Naive thymus-derived CD8-positive, alpha-beta T cell (primary cell): ENCODE results near the gene GAREM1. TPM values are rescaled to one million over a fixed set of nuclear protein-coding genes. Genes with fewer than 3 reads are reported as not detected.
"Not testable (repeated sequence)": the region's sequence is repeated elsewhere in the genome, so short reads cannot be mapped to it uniquely, and the experiment has no call there.

ENCODE experiments used
- ATAC-seq, 2 donors: fragments of 150-1000 bp; cut with Tn5 transposase in 1 of 2; sonication (Bioruptor Pico), chemical (Tn5 transposase) in 1 of 2; 1 replicate in 1 of 2; 2 replicates in 1 of 2; pipeline ENCODE4 v1.10.0; 2021; ENCODE audit warnings: mild to moderate bottlenecking in 2 of 2, moderate library complexity in 2 of 2
- POLR2A ChIA-PET: fragments of 350-600 bp; sonication (Branson Sonifier 250); formaldehyde crosslinking; loops from one replicate; lab custom pipeline; 2021; ENCODE audit warnings: antibody characterized with exemption; lab: Charles Lee
- DNase-seq, 10 donors: peaks; one replicate each; pipeline versions ENCODE4 v3.0.0 to v3.0.0-alpha.2; 2020 to 2022
- H3K27ac Mint-ChIP-seq, 10 donors: one replicate each; pipeline ENCODE4 v1.8.0; 2020 to 2022; ENCODE audit warnings: mild to moderate bottlenecking in 10 of 10, mixed read lengths in 10 of 10, moderate library complexity in 4 of 10, inconsistent platforms in 1 of 10
- H3K27me3 Mint-ChIP-seq, 5 donors: one replicate each; pipeline ENCODE4 v1.8.0; 2021 to 2022; ENCODE audit warnings: mixed read lengths in 5 of 5
- H3K36me3 Mint-ChIP-seq, 3 donors: one replicate each; pipeline ENCODE4 v1.8.0; 2020 to 2022; ENCODE audit warnings: mixed read lengths in 3 of 3, mild to moderate bottlenecking in 2 of 3, inconsistent platforms in 1 of 3
- H3K4me1 Mint-ChIP-seq, 4 donors: one replicate each; pipeline ENCODE4 v1.8.0; 2021 to 2022; ENCODE audit warnings: mixed read lengths in 4 of 4
- H3K4me3 Mint-ChIP-seq, 10 donors: one replicate each; pipeline ENCODE4 v1.8.0; 2020 to 2022; ENCODE audit warnings: mild to moderate bottlenecking in 10 of 10, mixed read lengths in 10 of 10, moderate library complexity in 6 of 10, inconsistent platforms in 1 of 10
- H3K9me3 Mint-ChIP-seq, 9 donors: one replicate each; pipeline ENCODE4 v1.8.0; 2020 to 2022; ENCODE audit warnings: mixed read lengths in 9 of 9, mild to moderate bottlenecking in 3 of 9, inconsistent platforms in 1 of 9, moderate library complexity in 1 of 9
- polyA plus RNA-seq, 3 donors: library from polyadenylated mRNA; unstranded; fragments of 300-500 nt; fragmentation: Illumina TruSeq; gene quantifications; one replicate each; pipeline ENCODE4 v1.2.3, GENCODE V29; 2021
- total RNA-seq, 8 experiments: library from RNA in 2 of 8; stranded (reverse) in 2 of 8; gene quantifications; one replicate each; pipeline ENCODE4 v1.2.3 and lab custom pipeline; 2021 to 2026

GAREM1 gene
- total RNA-seq (1 to 10 TPM in 1 of 2 experiments, under 1 TPM in 1; 0.42 to 1.2 TPM), polyA plus RNA-seq (1 to 10 TPM in 1 of 3 donors, under 1 TPM in 1, not detected in 1; 0.36 to 2.3 TPM), total RNA-seq (lab: John Stamatoyannopoulos, UW) (0 to 1.2 (median 0.47) reads per million in 6 experiments)

- DNase-seq (peak; percentile 62 to 90 (median 77)), ATAC-seq (peak; percentile 89 to 91)
- no peaks in the 10 kb centered on the region for H3K36me3 Mint-ChIP-seq
- H3K4me1 Mint-ChIP-seq = peaks cover 17 to 31% (median 29%) of the 10 kb centered on the region in 4 donors
- POLR2A ChIA-PET = interaction anchor here (1.0 kb wide), 1 partner anchor 452 kb away, joined by 7 read pairs; the partner anchor contains the start of gene RNF125
- H3K4me3 Mint-ChIP-seq = peak within 1 kb of the TSS; percentile 76 to 94 (median 88)
- peak within 1 kb of the TSS; percentile 15 to 92 (median 78) for H3K27ac Mint-ChIP-seq
- no peaks in the 10 kb centered on the region for H3K9me3 Mint-ChIP-seq
- peaks cover 14 to 53% (median 27%) of the 10 kb centered on the region in 5 donors for H3K27me3 Mint-ChIP-seq
These were observed at the start of gene GAREM1 for GRCh38 chr18:32470714-32471633. Gene GAREM1, minus strand, starts transcription at chr18:32470882. Its CDS starts 454 bp downstream, at chr18:32470428.

GRCh38 chr18:32511147-32511546, 40.5 kb upstream of the GAREM1 start:
- Mint-ChIP-seq H3K36me3 (peaks cover 0 to 10% (median 0%) of the 10 kb centered on the region in 3 donors), H3K27me3 (peaks cover 2 to 21% (median 8%) of the 10 kb centered on the region in 5 donors), H3K4me3 (no peak overlapping the region), H3K4me1 (no peaks in the 10 kb centered on the region), H3K9me3 (peaks cover 0 to 2% (median 0%) of the 10 kb centered on the region in 9 donors), H3K27ac (peak overlapping the region in 1 of 10 donors; percentile 9)
- ATAC-seq (no peak), DNase-seq (no peak)
- POLR2A ChIA-PET = no interaction called here

DNA sequence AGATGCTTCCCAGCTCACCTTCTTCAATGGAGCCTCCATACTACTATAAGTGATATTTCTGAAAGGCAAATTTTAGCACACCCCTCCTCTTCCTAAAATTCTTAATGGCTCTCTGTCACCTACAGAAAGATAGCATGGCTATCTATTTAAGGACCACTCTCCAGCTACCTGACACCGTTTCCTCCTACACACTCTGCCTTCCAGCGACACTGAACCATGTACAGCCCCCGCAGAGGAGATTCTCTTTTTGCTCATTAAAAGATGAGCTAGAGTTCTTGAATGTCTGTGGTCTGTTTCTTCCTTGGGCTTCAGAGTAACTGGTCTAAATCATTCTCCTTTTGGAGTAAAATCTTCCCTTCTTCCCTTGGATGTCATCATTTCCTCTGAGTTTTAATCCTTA, 38.4 kb upstream of the GAREM1 start:
- peaks cover 0 to 2% (median 0%) of the 10 kb centered on the region in 9 donors for H3K9me3 Mint-ChIP-seq
- POLR2A ChIA-PET = no interaction called here
- no peak overlapping the region for H3K4me3 Mint-ChIP-seq
- H3K4me1 Mint-ChIP-seq = no peaks in the 10 kb centered on the region
- H3K27ac Mint-ChIP-seq = no peak overlapping the region
- ATAC-seq (no peak), DNase-seq (no peak)
- H3K27me3 Mint-ChIP-seq = peaks cover 2 to 16% (median 8%) of the 10 kb centered on the region in 5 donors
- H3K36me3 Mint-ChIP-seq = peaks cover 0 to 10% (median 0%) of the 10 kb centered on the region in 3 donors

- DNase-seq (no peak), ATAC-seq (no peak)
- Mint-ChIP-seq H3K27ac (no peak overlapping the region), H3K36me3 (peaks cover 0 to 10% (median 2%) of the 10 kb centered on the region in 3 donors), H3K9me3 (peaks cover 0 to 3% (median 0%) of the 10 kb centered on the region in 9 donors), H3K4me1 (no peaks in the 10 kb centered on the region), H3K27me3 (peaks cover 4 to 32% (median 8%) of the 10 kb centered on the region in 5 donors), H3K4me3 (no peak overlapping the region)
- POLR2A ChIA-PET = interaction anchor here (0.6 kb wide), 1 partner anchor 791 kb away, joined by 8 read pairs; no protein-coding TSS in a partner anchor
These were observed 36.4 kb upstream of the GAREM1 start for GRCh38 chr18:32507093-32507492.

DNA sequence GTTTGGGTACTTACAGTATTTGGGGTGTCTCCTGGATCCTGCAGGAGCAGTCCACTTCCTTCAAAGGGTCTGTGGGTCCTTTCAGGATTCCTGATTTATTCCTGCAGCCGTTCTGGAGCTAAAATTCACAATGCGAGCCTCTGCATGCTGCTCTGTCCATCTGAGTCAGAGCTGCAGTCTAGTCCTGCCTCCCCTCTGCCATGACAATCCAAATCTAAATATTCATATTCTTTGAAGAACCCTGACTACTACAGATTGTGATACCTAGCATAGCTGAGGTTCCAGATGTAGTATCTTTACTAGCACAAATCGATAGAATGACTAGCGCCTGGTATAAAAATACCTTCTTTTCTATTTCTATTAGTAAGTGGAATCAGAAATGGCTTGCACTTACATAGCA, 31.3 kb upstream of the GAREM1 start:
- Mint-ChIP-seq H3K9me3 (peaks cover 0 to 14% (median 0%) of the 10 kb centered on the region in 9 donors), H3K4me3 (no peak overlapping the region), H3K4me1 (no peaks in the 10 kb centered on the region), H3K27me3 (peaks cover 23 to 69% (median 32%) of the 10 kb centered on the region in 5 donors), H3K36me3 (peaks cover 0 to 2% (median 0%) of the 10 kb centered on the region in 3 donors), H3K27ac (no peak overlapping the region)
- no peak for ATAC-seq
- DNase-seq = no peak
- POLR2A ChIA-PET = no interaction called here

DNA sequence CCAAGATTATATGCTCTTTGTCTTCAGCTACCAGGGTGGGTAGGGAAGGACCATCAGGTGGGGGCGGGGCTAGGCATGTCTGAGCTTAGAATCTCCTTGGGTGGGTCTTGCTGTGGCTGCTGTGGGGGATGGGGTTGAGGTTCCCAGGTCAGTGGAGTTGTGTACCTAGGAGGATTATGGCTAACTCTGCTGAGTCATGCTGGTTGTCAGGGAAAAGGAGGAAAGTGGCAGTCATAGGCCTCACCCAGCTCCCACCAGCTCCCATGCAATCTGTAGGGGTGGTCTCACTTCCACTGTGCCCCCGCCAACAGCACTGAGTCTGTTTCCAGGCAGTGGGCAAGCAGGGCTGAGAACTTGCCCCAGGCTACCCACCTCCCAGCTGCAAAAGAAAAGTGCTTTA, 30.6 kb upstream of the GAREM1 start:
- ATAC-seq = not testable (repeated sequence)

DNA sequence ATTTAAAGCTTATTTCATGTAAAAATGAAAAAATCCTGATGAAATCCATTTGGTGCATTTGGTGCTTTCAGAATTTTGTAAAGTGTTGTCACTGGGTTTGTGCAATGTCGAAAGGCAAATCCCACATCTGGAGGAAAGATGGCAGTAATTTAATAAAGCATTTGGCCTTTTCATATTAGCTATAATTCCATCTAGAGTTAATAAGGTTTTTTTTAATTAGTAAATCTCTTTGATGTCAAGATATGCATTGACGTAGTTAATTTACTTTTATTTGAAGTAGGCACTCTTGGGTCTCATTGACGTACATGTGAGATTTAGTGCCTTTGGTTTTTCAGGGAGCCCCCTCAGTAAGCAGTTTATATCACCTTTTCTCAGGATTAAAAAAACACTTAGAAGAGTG, 12.3 kb upstream of the GAREM1 start:
- no peaks in the 10 kb centered on the region for H3K9me3 Mint-ChIP-seq
- no peaks in the 10 kb centered on the region for H3K36me3 Mint-ChIP-seq
- POLR2A ChIA-PET = no interaction called here
- H3K27ac Mint-ChIP-seq = no peak overlapping the region
- no peak overlapping the region for H3K4me3 Mint-ChIP-seq
- DNase-seq = no peak
- ATAC-seq = no peak
- H3K27me3 Mint-ChIP-seq = peaks cover 18 to 52% (median 20%) of the 10 kb centered on the region in 5 donors
- no peaks in the 10 kb centered on the region for H3K4me1 Mint-ChIP-seq

More for the DNA sequence above, 30.6 kb upstream of the GAREM1 start:
- H3K4me3 Mint-ChIP-seq, DNase-seq, H3K4me1 Mint-ChIP-seq, H3K36me3 Mint-ChIP-seq, H3K27ac Mint-ChIP-seq: not testable (repeated sequence)
- Mint-ChIP-seq H3K9me3 (peaks cover 0 to 14% (median 0%) of the 10 kb centered on the region in 9 donors), H3K27me3 (peaks cover 23 to 77% (median 36%) of the 10 kb centered on the region in 5 donors)
- POLR2A ChIA-PET = interaction anchor here (0.6 kb wide), 1 partner anchor 731 kb away, joined by 3 read pairs; no protein-coding TSS in a partner anchor

- DNase-seq (no peak), ATAC-seq (no peak)
- Mint-ChIP-seq H3K4me3 (no peak overlapping the region), H3K36me3 (no peaks in the 10 kb centered on the region), H3K9me3 (no peaks in the 10 kb centered on the region), H3K27me3 (peaks cover 14 to 43% (median 15%) of the 10 kb centered on the region in 5 donors), H3K4me1 (no peaks in the 10 kb centered on the region), H3K27ac (no peak overlapping the region)
- POLR2A ChIA-PET = no interaction called here
These were observed 11.4 kb upstream of the GAREM1 start for GRCh38 chr18:32482117-32482516.

- H3K9me3 Mint-ChIP-seq = no peaks in the 10 kb centered on the region
- H3K4me1 Mint-ChIP-seq = no peaks in the 10 kb centered on the region
- POLR2A ChIA-PET = no interaction called here
- ATAC-seq (no peak), DNase-seq (no peak)
- peaks cover 10 to 36% (median 13%) of the 10 kb centered on the region in 5 donors for H3K27me3 Mint-ChIP-seq
- no peak overlapping the region for H3K27ac Mint-ChIP-seq
- no peaks in the 10 kb centered on the region for H3K36me3 Mint-ChIP-seq
- no peak overlapping the region for H3K4me3 Mint-ChIP-seq
These were observed 9.9 kb upstream of the GAREM1 start for GRCh38 chr18:32480581-32480980.

GRCh38 chr18:32478807-32479206, 8.1 kb upstream of the GAREM1 start:
- no peaks in the 10 kb centered on the region for H3K9me3 Mint-ChIP-seq
- no peak for DNase-seq
- H3K4me1 Mint-ChIP-seq = no peaks in the 10 kb centered on the region
- POLR2A ChIA-PET = no interaction called here
- H3K27ac Mint-ChIP-seq = no peak overlapping the region
- no peak for ATAC-seq
- peaks cover 7 to 24% (median 13%) of the 10 kb centered on the region in 5 donors for H3K27me3 Mint-ChIP-seq
- H3K36me3 Mint-ChIP-seq = no peaks in the 10 kb centered on the region
- H3K4me3 Mint-ChIP-seq = no peak overlapping the region

DNA sequence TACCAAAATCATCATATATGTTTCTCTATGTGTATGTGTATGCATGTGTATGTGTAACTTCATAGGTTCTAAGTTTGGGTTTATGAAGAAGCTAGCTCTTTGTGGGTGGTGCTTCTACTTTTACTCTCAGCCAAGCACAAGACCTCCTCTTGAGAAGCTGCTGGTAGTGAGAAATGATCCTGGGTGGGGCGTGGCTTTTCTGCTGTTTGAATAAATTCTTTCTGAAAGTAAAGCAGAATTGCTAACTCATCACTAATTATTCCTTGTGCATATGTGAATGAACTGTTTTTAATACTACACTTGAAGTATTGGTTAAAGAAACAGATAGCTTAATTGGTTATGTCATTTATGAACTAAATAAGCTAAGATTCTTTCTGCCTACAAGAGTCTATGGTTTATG, 7.6 kb upstream of the GAREM1 start:
- no peaks in the 10 kb centered on the region for H3K4me1 Mint-ChIP-seq
- ATAC-seq (no peak), DNase-seq (no peak)
- POLR2A ChIA-PET = no interaction called here
- H3K27ac Mint-ChIP-seq = no peak overlapping the region
- peaks cover 5 to 20% (median 10%) of the 10 kb centered on the region in 5 donors for H3K27me3 Mint-ChIP-seq
- H3K9me3 Mint-ChIP-seq = no peaks in the 10 kb centered on the region
- no peaks in the 10 kb centered on the region for H3K36me3 Mint-ChIP-seq
- H3K4me3 Mint-ChIP-seq = no peak overlapping the region

- no peak overlapping the region for H3K4me3 Mint-ChIP-seq
- no peaks in the 10 kb centered on the region for H3K36me3 Mint-ChIP-seq
- H3K9me3 Mint-ChIP-seq = no peaks in the 10 kb centered on the region
- H3K27me3 Mint-ChIP-seq = peaks cover 5 to 29% (median 8%) of the 10 kb centered on the region in 5 donors
- no peak for ATAC-seq
- H3K4me1 Mint-ChIP-seq = peaks cover 7 to 10% (median 8%) of the 10 kb centered on the region in 4 donors
- POLR2A ChIA-PET = no interaction called here
- H3K27ac Mint-ChIP-seq = no peak overlapping the region
- no peak for DNase-seq
These were observed 5.4 kb upstream of the GAREM1 start for GRCh38 chr18:32476106-32476505.

DNA sequence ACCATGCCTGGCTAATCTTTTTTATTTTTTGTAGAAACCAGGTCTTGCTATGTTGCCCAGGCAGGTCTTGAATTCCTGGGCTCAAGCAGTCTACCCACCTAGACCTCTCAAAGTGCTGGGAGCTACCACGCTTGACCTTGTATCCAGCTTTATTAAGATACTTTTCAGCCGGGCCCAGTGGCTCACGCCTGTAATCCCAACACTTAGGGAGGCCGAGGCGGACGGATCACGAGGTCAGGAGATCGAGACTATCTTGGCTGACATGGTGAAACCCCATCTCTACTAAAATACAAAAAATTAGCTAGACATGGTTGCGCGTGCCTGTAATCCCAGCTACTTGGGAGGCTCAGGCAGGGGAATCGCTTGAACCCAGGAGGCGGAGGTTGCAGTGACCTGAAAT, 4.4 kb upstream of the GAREM1 start:
- POLR2A ChIA-PET, H3K4me3 Mint-ChIP-seq, H3K9me3 Mint-ChIP-seq, ATAC-seq, H3K27ac Mint-ChIP-seq, H3K36me3 Mint-ChIP-seq, DNase-seq: not testable (repeated sequence)
- Mint-ChIP-seq H3K4me1 (peaks cover 9 to 16% (median 10%) of the 10 kb centered on the region in 4 donors), H3K27me3 (peaks cover 4 to 29% (median 6%) of the 10 kb centered on the region in 5 donors)
